GM21381 (cell line): ENCODE results near the gene TOM1L1.

Experiments
- ATAC-seq: cut with Tn5 transposase; IDR thresholded peaks from one replicate; pipeline ENCODE4 v1.9.1; 2021; ENCODE audit warnings: mild to moderate bottlenecking, moderate library complexity; ENCODE audit not compliant: unreplicated experiment

Gene TOM1L1

DNA sequence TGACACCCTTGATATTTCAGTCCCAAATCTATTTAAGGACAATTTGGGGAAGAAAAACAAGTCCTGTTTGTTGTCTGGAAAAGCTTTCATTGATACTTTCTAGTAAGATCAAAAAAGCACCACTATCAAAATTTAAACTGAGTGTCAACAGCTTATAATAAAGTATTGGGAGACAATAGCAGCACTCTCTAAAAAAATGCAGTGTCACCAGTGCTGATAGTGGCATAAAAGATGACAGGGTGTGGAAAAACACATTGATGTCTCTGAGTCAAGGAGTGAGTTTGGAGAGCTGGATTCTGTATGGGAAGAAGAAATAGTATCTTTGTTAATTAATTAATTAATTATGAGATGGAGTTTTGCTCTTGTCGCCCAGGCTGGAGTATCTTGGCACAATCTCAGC, 8.3 kb upstream of the TOM1L1 start:
- ATAC-seq, result no peak

GRCh38 chr17:54898576-54898975, 2.1 kb upstream of the TOM1L1 start:
- ATAC-seq, result no peak

- ATAC-seq, result no peak
Observed at GRCh38 chr17:54899201-54899600, 1.5 kb upstream of the TOM1L1 start.

DNA sequence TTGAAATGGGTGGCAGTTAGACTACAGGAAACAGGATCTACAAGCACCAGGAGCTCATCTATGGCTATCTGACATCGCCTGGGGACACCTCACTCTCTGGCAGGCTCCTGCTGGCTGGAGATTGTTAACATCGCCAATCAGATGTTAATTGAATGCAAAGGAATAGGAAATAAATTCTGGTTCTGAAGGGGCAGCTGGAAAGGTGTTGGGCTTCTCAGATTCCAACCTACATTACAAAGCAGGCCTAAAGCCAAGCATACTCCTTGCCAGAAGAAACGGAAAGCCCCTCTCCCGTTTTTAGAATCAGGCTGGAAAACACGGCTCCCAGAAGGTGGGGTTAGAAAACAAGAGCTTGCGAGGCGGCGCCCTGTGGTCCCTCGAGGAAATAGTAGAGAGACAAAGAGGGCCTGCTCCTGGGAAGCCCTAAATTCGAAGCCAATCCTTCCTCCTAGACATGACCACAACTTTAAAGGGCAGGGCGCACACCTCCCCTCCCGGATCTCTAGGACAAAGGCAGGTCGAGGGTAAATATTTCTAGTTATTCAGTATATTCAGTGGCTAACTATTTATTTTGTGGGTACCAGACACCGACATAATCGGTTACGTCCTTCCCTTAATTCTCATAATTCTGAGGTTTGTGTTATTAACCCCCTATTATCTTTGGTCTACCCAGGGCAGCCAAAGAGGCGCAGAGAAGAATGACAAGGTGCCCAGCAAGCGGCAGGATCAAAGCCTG, 763 bp upstream of the TOM1L1 start:
- no peak for ATAC-seq

DNA sequence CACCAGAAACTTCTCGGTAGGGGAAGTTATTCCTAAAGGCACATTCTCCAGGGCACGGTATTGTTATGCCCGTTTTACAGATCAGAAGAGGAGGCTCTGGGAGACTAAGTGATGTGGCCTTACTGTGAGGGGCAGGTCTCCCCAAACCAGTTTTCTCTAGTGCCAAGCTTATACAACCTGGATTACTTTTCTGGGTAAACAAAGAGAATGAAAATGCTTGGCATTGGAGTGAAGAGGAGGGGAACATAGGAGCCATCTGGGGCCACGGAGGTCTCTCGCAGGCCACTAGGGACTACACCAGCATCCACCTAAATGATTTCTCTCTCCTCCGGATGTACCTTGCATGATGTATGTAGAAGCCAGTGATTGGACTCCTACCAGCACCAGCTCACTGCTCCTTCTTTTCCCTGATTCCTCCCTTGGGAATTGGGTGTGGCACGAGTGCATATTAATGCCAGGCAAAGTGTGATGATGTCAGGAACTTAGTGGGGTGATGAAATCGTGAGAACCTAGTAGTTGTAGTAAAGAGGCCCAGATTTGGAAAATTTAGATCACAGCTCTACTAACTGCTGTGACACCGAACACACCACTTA, 674 bp downstream of the TOM1L1 start:
- ATAC-seq, result no peak

DNA sequence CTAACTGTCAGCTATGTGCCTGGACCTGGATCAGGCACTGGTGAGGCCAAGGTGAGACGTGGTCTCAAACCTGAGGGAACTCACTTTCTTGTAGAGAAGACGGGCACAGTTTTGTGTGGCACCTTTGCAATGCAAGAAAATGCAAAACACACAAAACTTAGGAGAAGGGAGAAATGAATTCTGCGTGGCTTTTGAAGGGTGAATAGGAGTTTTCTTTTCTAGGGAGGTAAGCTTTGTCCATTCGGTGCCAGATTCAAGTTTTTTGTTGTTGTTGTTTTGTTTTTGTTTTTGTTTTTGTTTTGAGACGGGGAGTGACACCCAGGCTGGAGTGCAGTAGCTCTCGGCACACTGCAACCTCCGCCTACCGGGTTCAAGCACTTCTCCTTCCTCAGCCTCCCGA, 1.4 kb downstream of the TOM1L1 start:
- no peak for ATAC-seq

- no peak for ATAC-seq
Observed at GRCh38 chr17:54902611-54903010, 2.0 kb downstream of the TOM1L1 start.

DNA sequence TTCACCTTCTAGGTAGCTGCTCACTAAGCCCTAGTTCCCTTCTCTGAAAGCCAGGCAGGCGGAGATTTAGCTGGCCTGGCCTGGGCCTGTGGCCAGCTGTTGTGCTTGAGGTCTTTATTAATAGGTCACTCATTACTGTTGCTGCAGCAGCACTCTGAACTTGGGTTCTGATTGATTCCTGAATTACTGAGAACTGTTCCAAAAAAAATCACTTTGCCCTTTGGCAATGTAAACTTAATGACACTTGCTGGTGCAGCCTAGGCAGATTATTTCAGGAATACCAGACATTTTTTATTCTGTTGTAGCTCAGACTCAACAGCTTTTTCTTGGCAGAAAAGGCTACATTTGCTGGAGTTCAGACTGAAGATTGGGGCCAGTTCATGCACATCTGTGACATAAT, 2.7 kb downstream of the TOM1L1 start:
- no peak for ATAC-seq

- ATAC-seq, result no peak
Observed at GRCh38 chr17:54906683-54907082, 6.0 kb downstream of the TOM1L1 start.

GRCh38 chr17:54907376-54907775, 6.7 kb downstream of the TOM1L1 start:
- no peak for ATAC-seq

GRCh38 chr17:54909766-54910165, 9.1 kb downstream of the TOM1L1 start:
- no peak for ATAC-seq

DNA sequence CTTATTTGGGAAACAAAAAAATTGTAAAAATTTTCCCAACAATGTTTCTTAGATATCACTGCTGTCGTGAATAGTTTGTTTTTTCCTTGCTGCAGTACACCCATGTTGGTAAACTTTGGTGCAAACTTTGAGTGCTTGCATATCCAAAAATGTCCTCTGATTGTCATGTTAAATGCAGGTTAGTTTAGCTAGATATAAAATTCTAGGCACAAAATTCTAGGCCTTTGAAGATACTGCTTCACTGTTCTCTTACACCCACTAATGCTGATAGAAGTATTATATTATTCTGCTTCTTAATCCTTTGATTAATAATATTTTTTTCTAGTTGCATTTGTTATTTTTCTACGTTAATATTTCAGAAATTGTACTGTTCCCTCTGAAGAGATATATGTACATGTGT, 16.1 kb downstream of the TOM1L1 start:
- no peak for ATAC-seq

GRCh38 chr17:54919425-54919824, 18.8 kb downstream of the TOM1L1 start:
- no peak for ATAC-seq

DNA sequence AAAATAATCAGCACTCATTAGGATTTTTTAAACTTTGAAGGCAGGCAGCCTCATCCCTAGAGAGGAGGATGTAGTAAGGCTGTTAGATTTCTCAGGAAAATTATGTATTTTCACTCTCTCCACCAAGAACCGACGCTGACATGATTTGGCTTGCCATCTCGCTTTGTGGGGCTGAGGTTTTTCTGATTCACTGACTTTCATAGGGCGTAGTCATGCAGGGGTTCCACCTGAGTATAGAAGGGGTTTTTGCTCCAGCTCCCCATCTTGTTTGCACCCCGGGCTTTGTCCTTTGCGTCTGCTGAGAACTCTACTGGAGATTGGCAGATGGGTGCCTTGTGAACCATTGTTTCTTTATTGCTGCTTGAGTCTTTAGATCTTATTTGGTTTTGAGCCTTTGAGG, 20.2 kb downstream of the TOM1L1 start:
- ATAC-seq, result no peak

DNA sequence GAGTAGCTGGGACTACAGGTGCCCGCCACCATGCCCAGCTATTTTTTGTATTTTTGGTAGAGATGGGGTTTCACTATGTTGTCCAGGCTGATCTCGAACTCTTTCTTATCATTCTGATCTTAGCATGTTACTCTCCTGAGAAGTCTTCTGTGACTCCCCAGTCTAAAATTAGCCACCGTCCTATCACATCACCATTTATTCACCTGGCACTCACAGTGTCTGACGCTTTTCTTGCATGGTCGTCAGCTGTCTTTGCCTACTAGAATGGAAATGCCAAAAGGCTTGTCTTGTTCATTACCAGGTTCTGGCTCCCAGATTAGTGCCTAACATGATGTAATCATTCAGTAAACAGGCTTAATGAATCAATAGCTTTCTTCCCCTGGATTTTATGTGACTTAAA, 23.8 kb downstream of the TOM1L1 start:
- no peak for ATAC-seq

- ATAC-seq, result no peak
Observed at GRCh38 chr17:54927525-54927924, 26.9 kb downstream of the TOM1L1 start.

DNA sequence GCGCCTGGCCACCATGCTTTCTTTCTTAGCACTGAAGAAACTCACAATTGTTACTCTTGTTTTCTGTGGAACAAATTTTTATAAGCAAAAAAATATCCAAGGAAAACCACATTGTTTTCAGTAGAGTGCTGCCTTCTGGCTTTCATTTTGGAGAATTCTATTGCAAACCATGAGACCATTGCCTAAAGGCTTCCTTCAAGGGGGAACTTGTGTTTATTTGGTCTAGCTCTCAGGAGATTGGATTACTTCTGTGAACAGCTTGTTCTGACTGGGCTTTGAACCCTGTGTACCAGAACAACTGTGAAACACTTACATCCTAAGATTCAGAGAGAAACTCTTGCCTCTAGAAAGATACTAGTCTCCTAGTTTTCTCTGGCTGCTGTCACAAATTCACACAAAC, 32.1 kb downstream of the TOM1L1 start:
- no peak for ATAC-seq

DNA sequence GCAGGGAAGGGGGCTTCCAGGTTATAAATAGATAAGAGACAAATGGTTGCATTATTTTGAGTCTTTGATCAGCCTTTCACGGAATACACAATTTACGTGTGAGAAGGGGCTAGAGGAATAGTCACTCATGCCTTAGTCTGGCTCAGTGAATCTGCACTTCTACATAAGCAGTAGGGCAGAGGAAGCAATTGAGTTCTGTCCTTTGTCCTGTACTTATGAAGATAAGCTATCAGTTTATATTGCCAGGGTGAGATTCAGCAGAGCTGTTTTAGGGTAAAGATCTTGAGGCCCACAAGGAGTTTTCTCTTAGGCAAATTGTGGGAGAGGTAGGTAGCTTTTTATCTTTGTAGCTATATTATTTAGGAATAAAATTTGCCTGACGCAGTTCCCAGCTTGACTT, 33.3 kb downstream of the TOM1L1 start:
- no peak for ATAC-seq

DNA sequence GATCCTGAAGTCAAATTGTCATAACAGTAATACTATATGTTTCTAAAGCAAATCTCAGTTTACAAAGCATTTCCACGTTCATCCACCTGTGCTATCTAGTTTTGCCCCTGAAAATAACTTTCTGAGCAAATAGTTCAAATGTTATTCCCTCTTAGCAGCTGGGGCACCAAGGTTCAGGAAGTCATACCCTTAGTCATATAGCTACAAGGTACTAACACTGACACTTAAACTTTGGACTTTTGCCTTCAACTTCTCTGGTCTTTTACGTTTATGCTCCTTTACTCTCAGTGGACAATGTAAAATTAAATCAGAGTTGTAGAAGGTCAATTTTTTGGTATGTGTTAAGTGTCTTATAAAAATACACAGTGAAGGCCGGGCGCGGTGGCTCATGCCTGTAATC, 34.8 kb downstream of the TOM1L1 start:
- ATAC-seq, result no peak

- ATAC-seq, result no peak
Observed at GRCh38 chr17:54937018-54937417, 36.4 kb downstream of the TOM1L1 start.

- no peak for ATAC-seq
Observed at GRCh38 chr17:54937426-54937825, 36.8 kb downstream of the TOM1L1 start.

DNA sequence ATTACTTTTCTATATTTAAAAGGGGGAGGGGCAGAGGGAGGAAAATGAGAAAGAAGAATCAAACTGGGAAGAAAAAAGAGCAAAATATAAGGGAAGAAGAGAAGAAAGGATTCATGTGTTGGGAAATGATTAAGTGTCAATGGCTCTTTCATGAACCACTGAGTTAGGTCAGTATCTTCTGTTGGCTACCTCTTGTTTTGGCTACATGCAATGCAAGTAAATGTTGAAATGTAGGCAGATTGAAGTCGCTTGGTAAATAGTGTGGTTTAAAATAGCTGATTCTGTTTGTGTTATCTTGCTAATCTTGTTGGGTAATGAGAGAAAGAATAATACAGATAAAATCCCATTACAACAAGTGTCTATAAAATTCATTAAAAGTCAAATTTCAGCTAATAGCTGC, 40.6 kb downstream of the TOM1L1 start:
- ATAC-seq, result no peak

- ATAC-seq, result no peak
Observed at GRCh38 chr17:54944796-54945195, 44.1 kb downstream of the TOM1L1 start.
